Measurements from ENCODE around the gene NACC2. TPM values are rescaled to one million over a fixed set of nuclear protein-coding genes. Genes with fewer than 3 reads are reported as not detected.

The NACC2 gene
- total and polyA plus RNA-seq, 10 of the 15 experiments (the other 5 are each of a cell fraction or from before 2014, with no cell fraction given), result 0.66 to 14.7 (median 3.5) TPM

- Histone ChIP-seq H3K4me1 (ENCODE audit: control insufficient read depth, insufficient read depth, low read length) (peaks cover 8% of the 10 kb centered on the region), H3K4me3 (no peak overlapping the region), H2AFZ (ENCODE audit: control insufficient read depth, low read depth, low read length) (no peak overlapping the region), H3K9me3 (replicated peaks; ENCODE audit: control insufficient read depth, insufficient read depth, low read length) (no peaks in the 10 kb centered on the region), H3K27ac (ENCODE audit: control insufficient read depth, insufficient read depth) (no peak overlapping the region), H3K27me3 (replicated peaks in 1 of 2; ENCODE audit: control insufficient read depth in 2 of 2, insufficient read depth in 2 of 2, low read length in 1 of 2) (no peaks in the 10 kb centered on the region), H4K20me1 (ENCODE audit: control insufficient read depth, insufficient read depth) (no peaks in the 10 kb centered on the region), H3K36me3 (ENCODE audit: control insufficient read depth in 2 of 2, insufficient read depth in 2 of 2, low read length in 1 of 2) (no peaks in the 10 kb centered on the region; a peak in 1 of 4 replicates), H3K9ac (ENCODE audit: control insufficient read depth, insufficient read depth, low read length) (no peak overlapping the region), H3K4me2 (ENCODE audit: control insufficient read depth, insufficient read depth) (no peak overlapping the region), H3K79me2 (ENCODE audit: control insufficient read depth, insufficient read depth, low read length) (peaks cover 4% of the 10 kb centered on the region)
- 73% methylated on average over 16 of the region's 16 CpGs for WGBS (ENCODE audit: insufficient coverage, insufficient replicate concordance, low lambda C conversion rate, missing lambda C conversion rate)
- SMC1A ChIA-PET (ENCODE audit: uncharacterized antibody, unreplicated experiment), result no interaction called here
- ATAC-seq, result no peak
- no TSS peak for BruUV-seq (replicated peaks)
- intact Hi-C loops (cut with micrococcal nuclease; ENCODE audit: unreplicated experiment), result no loop called here
- RAD21 ChIA-PET (ENCODE audit: unreplicated experiment), result no interaction called here
- TF ChIP-seq POLR2A (IDR thresholded peaks at IDR 0.05; ENCODE audit: low read depth, low read length), result no peak
- no peak for TF ChIP-seq NFXL1 (IDR thresholded peaks at IDR 0.05; ENCODE audit: borderline replicate concordance)
- TF ChIP-seq, protein P1, sequence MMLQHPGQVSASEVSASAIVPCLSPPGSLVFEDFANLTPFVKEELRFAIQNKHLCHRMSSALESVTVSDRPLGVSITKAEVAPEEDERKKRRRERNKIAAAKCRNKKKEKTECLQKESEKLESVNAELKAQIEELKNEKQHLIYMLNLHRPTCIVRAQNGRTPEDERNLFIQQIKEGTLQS (IDR thresholded peaks at IDR 0.05; ENCODE audit: borderline replicate concordance, extremely low read depth, low read depth, low read length), result no peak
- TF ChIP-seq CREM (IDR thresholded peaks at IDR 0.05; ENCODE audit: low read depth), result no peak
- TF ChIP-seq, protein P2, sequence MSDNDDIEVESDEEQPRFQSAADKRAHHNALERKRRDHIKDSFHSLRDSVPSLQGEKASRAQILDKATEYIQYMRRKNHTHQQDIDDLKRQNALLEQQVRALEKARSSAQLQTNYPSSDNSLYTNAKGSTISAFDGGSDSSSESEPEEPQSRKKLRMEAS (IDR thresholded peaks at IDR 0.05; ENCODE audit: low read depth, low read length), result no peak
- TF ChIP-seq MEF2A (IDR thresholded peaks at IDR 0.05; ENCODE audit: insufficient read depth, low read depth, low read length), result no peak
- no peak for TF ChIP-seq KDM1A (IDR thresholded peaks at IDR 0.05; ENCODE audit: borderline replicate concordance)
- TF ChIP-seq, protein P3, sequence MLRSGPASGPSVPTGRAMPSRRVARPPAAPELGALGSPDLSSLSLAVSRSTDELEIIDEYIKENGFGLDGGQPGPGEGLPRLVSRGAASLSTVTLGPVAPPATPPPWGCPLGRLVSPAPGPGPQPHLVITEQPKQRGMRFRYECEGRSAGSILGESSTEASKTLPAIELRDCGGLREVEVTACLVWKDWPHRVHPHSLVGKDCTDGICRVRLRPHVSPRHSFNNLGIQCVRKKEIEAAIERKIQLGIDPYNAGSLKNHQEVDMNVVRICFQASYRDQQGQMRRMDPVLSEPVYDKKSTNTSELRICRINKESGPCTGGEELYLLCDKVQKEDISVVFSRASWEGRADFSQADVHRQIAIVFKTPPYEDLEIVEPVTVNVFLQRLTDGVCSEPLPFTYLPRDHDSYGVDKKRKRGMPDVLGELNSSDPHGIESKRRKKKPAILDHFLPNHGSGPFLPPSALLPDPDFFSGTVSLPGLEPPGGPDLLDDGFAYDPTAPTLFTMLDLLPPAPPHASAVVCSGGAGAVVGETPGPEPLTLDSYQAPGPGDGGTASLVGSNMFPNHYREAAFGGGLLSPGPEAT (IDR thresholded peaks at IDR 0.05; ENCODE audit: low read depth), result no peak
- no peak for TF ChIP-seq CREB1 (IDR thresholded peaks at IDR 0.05; ENCODE audit: low read depth)
- in situ Hi-C loops (cut with MboI), result no loop called here
- DNase-seq (ENCODE audit: low read depth, low spot score), result no peak
- FAIRE-seq, result no peak
- CTCF ChIA-PET, result interaction anchor here (1.2 kb wide), 1 partner anchor 21 kb away, joined by 3 read pairs; no protein-coding TSS in a partner anchor
- POLR2A ChIA-PET, result no interaction called here
Observed at GRCh38 chr9:136085815-136086212, 9.3 kb downstream of the NACC2 start.

All from GM12878 (cell line).